DND-41 (cell line): ENCODE measurements around the gene CEP41.

Experiments used
- ATAC-seq: fragments of 200-7000 bp; cut with Tn5 transposase; 3 replicates; pipeline ENCODE4 v1.9.1; 2021; ENCODE audit warnings: low read depth; ENCODE audit not compliant: insufficient read depth
- DNase-seq: peaks from one replicate; pipeline ENCODE4 v3.0.0-alpha.2; 2020
- H2AFZ ChIP-seq: 2 replicates; pipeline ENCODE4 v1.6.0; 2012; ENCODE audit warnings: low read depth, low read length
- H3K27ac ChIP-seq: 2 replicates; pipeline ENCODE4 v1.5.1; 2012; ENCODE audit warnings: low read length, inconsistent platforms
- H3K27me3 ChIP-seq: fragments of 200-600 bp; sonication (generic); 2 replicates; pipeline ENCODE4 v1.6.0; 2012; ENCODE audit warnings: low read length, mild to moderate bottlenecking, inconsistent platforms; ENCODE audit not compliant: insufficient read depth, poor library complexity
- H3K36me3 ChIP-seq: 2 replicates; pipeline ENCODE4 v1.5.1; 2012; ENCODE audit warnings: low read length, inconsistent platforms; ENCODE audit not compliant: insufficient read depth
- H3K4me1 ChIP-seq: 2 replicates; pipeline ENCODE4 v1.5.1; 2012; ENCODE audit warnings: mild to moderate bottlenecking, low read length; ENCODE audit not compliant: insufficient read depth
- H3K4me2 ChIP-seq: 2 replicates; pipeline ENCODE4 v1.6.0; 2012; ENCODE audit warnings: mild to moderate bottlenecking, moderate library complexity, low read length, inconsistent platforms; ENCODE audit not compliant: insufficient read depth
- H3K4me3 ChIP-seq, 2 experiments: fragments of 200-600 bp in 1 of 2; shearing (Covaris generic) in 1 of 2; 2 replicates each; pipeline ENCODE4 v1.5.1; 2012 to 2016; ENCODE audit warnings: inconsistent platforms in 2 of 2, low read length in 2 of 2, mild to moderate bottlenecking in 2 of 2, low read depth in 1 of 2, moderate library complexity in 1 of 2
- H3K79me2 ChIP-seq: 2 replicates; pipeline ENCODE4 v1.6.0; 2012; ENCODE audit warnings: low read length, inconsistent platforms; ENCODE audit not compliant: insufficient read depth
- H3K9ac ChIP-seq: 2 replicates; pipeline ENCODE4 v1.6.0; 2012; ENCODE audit warnings: low read depth, mild to moderate bottlenecking, inconsistent platforms, low read length, moderate library complexity
- H3K9me3 ChIP-seq: 2 replicates; pipeline ENCODE4 v1.5.1; 2012; ENCODE audit warnings: low read length, moderate library complexity, mild to moderate bottlenecking, inconsistent platforms; ENCODE audit not compliant: insufficient read depth, severe bottlenecking
- H4K20me1 ChIP-seq: 2 replicates; pipeline ENCODE4 v1.6.0; 2012; ENCODE audit warnings: low read length; ENCODE audit not compliant: insufficient read depth
- CTCF ChIP-seq: IDR thresholded peaks from 2 replicates; pipeline ENCODE4 v1.5.1; 2012; ENCODE audit warnings: borderline replicate concordance, low read length, moderate library complexity, mild to moderate bottlenecking; ENCODE audit not compliant: poor library complexity, severe bottlenecking; ENCODE audit errors: extremely low read depth
- EZH2 ChIP-seq: IDR thresholded peaks from 3 replicates; pipeline ENCODE4 v1.6.1; 2012; ENCODE audit warnings: borderline replicate concordance, low read depth, mild to moderate bottlenecking, moderate library complexity, low read length, inconsistent platforms; ENCODE audit not compliant: severe bottlenecking

The CEP41 gene

DNA sequence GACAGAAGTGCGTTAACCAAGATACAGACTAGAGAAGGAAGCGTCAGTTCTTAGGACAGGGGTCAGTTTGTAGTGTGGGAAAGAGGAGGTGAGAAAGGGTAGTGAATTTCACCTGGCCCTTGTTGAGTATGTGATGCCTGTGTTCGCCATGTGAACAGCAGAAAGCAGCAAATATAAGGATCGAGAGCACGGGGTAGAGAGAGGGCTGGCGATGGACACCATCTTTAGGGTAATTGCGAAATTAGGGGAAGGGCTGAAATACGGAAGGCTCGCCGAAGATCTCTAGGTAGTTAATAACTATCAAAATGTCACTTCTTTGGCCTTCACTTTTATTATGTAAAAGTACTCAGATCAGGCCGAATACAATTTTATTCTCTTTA is 44.9 kb upstream of the CEP41 start:
- Histone ChIP-seq H4K20me1 (no peaks in the 10 kb centered on the region), H3K4me3 (no peak overlapping the region), H3K27me3 (no peaks in the 10 kb centered on the region), H3K36me3 (no peaks in the 10 kb centered on the region), H3K9ac (no peak overlapping the region), H3K4me2 (no peak overlapping the region), H3K79me2 (no peaks in the 10 kb centered on the region), H2AFZ (no peak overlapping the region), H3K9me3 (no peaks in the 10 kb centered on the region), H3K27ac (no peak overlapping the region), H3K4me1 (no peaks in the 10 kb centered on the region)
- ATAC-seq (no peak), DNase-seq (no peak)
- TF ChIP-seq CTCF = no peak
- TF ChIP-seq EZH2 = no peak

GRCh38 chr7:130483031-130483430 is 42.2 kb upstream of the CEP41 start:
- Histone ChIP-seq H3K9me3 (no peaks in the 10 kb centered on the region), H3K36me3 (no peaks in the 10 kb centered on the region), H2AFZ (no peak overlapping the region), H3K79me2 (no peaks in the 10 kb centered on the region), H3K4me1 (no peaks in the 10 kb centered on the region), H4K20me1 (no peaks in the 10 kb centered on the region), H3K4me2 (no peak overlapping the region), H3K27me3 (no peaks in the 10 kb centered on the region), H3K4me3 (no peak overlapping the region), H3K27ac (no peak overlapping the region), H3K9ac (no peak overlapping the region)
- no peak for TF ChIP-seq CTCF
- no peak for TF ChIP-seq EZH2
- DNase-seq (no peak), ATAC-seq (no peak)

GRCh38 chr7:130481898-130482297 is 41.1 kb upstream of the CEP41 start:
- Histone ChIP-seq H3K4me2 (no peak overlapping the region), H3K79me2 (no peaks in the 10 kb centered on the region), H3K4me3 (no peak overlapping the region), H3K4me1 (no peaks in the 10 kb centered on the region), H3K9me3 (no peaks in the 10 kb centered on the region), H2AFZ (no peak overlapping the region), H3K9ac (no peak overlapping the region), H3K27me3 (no peaks in the 10 kb centered on the region), H3K27ac (no peak overlapping the region), H3K36me3 (no peaks in the 10 kb centered on the region), H4K20me1 (no peaks in the 10 kb centered on the region)
- DNase-seq (no peak), ATAC-seq (no peak)
- TF ChIP-seq CTCF (no peak), EZH2 (no peak)
